Ishikawa (cell line): ENCODE measurements around the gene RETREG3.
A peak's percentile ranks its signal among the peaks of the same experiment; 100 is the strongest.

Source experiments
- CEBPB ChIP-seq: IDR thresholded peaks from 2 replicates; pipeline ENCODE4 v1.6.1; 2012
- CREB1 ChIP-seq: IDR thresholded peaks from 2 replicates; pipeline ENCODE4 v1.6.1; 2012; ENCODE audit warnings: low read depth
- EGR1 ChIP-seq: IDR thresholded peaks from 2 replicates; pipeline ENCODE4 v1.6.1; 2012
- EP300 ChIP-seq: IDR thresholded peaks from 2 replicates; pipeline ENCODE4 v1.6.1; 2012; ENCODE audit warnings: borderline replicate concordance
- FOXM1 ChIP-seq: IDR thresholded peaks from 2 replicates; pipeline ENCODE4 v1.6.1; 2012; ENCODE audit warnings: low read depth, borderline replicate concordance
- NFIC ChIP-seq: IDR thresholded peaks from 2 replicates; pipeline ENCODE4 v1.6.1; 2012
- RAD21 ChIP-seq: IDR thresholded peaks from 2 replicates; pipeline ENCODE4 v1.6.1; 2012; ENCODE audit warnings: low read depth
- TAF1 ChIP-seq: IDR thresholded peaks from 2 replicates; pipeline ENCODE4 v1.6.1; 2012; ENCODE audit warnings: low read depth, mild to moderate bottlenecking
- TCF12 ChIP-seq: IDR thresholded peaks from 2 replicates; pipeline ENCODE4 v1.6.1; 2012; ENCODE audit warnings: low read depth
- TEAD4 ChIP-seq: IDR thresholded peaks from 2 replicates; pipeline ENCODE4 v1.6.1; 2012
- YY1 ChIP-seq: IDR thresholded peaks from 2 replicates; pipeline ENCODE4 v1.6.1; 2012; ENCODE audit warnings: low read depth
- ZBTB7A ChIP-seq: IDR thresholded peaks from 2 replicates; pipeline ENCODE4 v1.6.1; 2012; ENCODE audit warnings: low read depth
- TF ChIP-seq, protein P1 (sequence below): IDR thresholded peaks from 2 replicates; pipeline ENCODE4 v1.6.1; 2012
- TF ChIP-seq, protein P2 (sequence below): IDR thresholded peaks from 2 replicates; pipeline ENCODE4 v1.6.1; 2012
- TF ChIP-seq, protein P3 (sequence below): IDR thresholded peaks from 2 replicates; pipeline ENCODE4 v1.6.1; 2012; ENCODE audit warnings: low read depth, mild to moderate bottlenecking

The RETREG3 gene

DNA sequence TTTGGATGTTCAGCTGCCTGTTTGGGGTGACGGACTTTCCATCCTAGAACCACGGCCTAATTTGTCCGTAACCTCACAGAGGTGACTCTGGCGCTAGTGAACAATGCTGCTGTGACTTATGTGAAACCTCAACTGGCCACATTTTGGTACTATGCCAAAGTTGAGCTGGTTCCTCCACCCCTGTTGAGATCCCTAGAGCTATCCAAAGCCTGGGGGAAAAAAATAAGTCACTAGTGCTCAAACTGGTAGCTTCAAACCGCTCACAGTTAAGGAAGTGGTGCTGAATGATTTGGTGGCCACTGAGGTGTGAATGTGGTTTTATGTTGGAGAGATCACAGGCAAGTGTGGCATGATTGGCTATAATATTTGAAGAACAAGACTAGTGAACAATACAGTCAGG lies 38.6 kb upstream of the RETREG3 start:
- TF ChIP-seq TEAD4 (no peak), TAF1 (no peak), NFIC (peak; percentile 38; the same call in 1 of the 2 replicates), CEBPB (no peak)

DNA sequence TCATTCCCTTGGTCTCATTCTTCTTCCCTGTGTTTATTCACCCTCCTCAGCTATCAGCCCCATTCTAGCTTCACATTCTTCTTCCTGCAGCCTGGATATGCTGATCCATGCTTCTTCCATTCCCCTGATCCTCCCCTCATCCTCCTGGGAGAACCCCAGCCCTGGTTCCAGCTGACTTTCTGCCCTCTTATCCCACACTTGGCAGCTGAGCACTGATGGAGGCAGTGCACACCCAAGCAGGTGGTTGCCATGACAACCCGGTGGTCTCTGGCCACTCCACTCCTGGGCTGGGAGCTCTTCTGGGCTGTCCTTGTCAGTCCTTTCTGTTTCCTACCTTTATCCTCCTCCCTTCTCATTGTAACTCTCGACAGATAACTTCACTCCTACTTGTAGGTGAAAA lies 33.2 kb upstream of the RETREG3 start:
- no peak for TF ChIP-seq ZBTB7A
- TF ChIP-seq, protein P1, sequence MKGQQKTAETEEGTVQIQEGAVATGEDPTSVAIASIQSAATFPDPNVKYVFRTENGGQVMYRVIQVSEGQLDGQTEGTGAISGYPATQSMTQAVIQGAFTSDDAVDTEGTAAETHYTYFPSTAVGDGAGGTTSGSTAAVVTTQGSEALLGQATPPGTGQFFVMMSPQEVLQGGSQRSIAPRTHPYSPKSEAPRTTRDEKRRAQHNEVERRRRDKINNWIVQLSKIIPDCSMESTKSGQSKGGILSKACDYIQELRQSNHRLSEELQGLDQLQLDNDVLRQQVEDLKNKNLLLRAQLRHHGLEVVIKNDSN = no peak
- no peak for TF ChIP-seq CREB1
- no peak for TF ChIP-seq TCF12
- TF ChIP-seq RAD21 = no peak
- TF ChIP-seq, protein P2, sequence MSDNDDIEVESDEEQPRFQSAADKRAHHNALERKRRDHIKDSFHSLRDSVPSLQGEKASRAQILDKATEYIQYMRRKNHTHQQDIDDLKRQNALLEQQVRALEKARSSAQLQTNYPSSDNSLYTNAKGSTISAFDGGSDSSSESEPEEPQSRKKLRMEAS = no peak
- TF ChIP-seq CEBPB = no peak
- no peak for TF ChIP-seq YY1

DNA sequence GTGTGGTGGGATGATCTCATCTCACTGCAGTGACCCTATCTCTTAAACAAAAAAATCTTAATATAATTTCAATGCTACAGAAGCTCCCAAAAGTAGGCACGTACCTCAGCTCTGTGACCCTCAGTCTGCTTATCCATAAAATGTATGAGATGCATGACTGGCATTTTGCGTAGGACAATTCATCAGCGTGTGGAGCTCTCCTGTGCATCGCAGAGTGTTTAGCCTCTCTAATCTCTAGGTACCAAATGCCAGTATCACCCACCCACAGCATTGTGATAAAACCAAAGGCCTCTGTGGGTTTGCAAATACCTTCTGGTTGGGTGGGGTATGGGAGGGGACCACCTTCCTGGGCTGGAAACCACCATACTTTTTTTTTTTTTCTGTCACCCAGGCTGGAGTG lies 30.9 kb upstream of the RETREG3 start:
- no peak for TF ChIP-seq FOXM1
- no peak for TF ChIP-seq TEAD4

DNA sequence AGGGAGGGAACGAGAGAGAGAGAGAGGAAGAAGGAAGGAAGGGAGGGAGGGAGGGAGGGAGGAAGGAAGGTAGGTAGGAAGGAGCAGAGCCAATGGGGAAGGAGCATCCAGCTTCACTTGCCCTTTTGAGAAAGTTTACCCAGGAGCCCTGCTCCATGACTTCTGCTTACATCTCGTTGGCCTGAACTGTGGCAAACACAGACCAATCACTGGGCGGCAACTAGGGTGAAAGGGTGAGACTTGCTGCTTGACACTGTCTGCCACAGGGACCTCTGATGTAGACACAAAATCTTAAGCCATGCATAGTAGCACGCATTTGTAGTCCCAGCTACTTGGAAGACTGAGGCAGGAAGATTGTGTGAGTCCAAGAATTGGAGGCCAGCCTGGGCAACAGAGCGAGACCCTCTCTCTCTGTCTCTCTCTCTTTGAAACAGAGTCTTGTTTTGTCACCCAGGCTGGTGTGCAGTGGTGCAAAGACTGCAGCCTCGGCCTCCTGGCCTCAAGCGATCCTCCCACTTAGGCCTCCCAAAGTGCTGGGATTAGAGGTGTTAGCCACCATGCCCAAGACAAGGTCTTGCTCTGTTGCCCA lies 30.4 kb upstream of the RETREG3 start:
- TF ChIP-seq NFIC (no peak), CREB1 (no peak), TAF1 (no peak), EP300 (no peak), CEBPB (no peak), RAD21 (no peak), TCF12 (no peak), EGR1 (no peak), TEAD4 (no peak), ZBTB7A (no peak)
- TF ChIP-seq, protein P2 = no peak
- TF ChIP-seq, protein P1 = no peak

DNA sequence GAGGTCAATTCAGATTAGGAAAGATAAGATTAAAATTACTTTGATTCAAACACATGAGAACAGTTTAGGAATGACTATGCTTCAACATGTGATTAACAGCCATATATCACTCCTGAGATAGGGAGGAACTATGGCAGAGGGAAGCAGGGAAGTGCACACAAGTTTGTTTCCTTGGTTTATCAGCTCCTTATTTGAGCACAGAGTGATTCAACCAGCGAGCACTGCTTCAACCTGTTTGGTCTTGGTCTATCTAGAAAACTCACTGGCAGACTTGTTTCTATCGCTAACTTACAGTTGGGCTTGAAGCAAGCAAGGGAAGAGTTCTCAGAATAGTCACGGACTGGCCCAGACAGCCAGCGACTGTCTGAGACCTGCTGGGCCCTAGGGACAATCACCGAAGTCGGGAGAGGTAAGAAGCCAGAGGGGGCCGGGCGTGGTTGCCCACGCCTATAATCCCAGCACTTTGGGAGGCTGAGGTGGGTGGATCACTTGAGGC lies 23.8 kb upstream of the RETREG3 start:
- TF ChIP-seq EP300 = no peak
- no peak for TF ChIP-seq TCF12
- no peak for TF ChIP-seq CREB1
- no peak for TF ChIP-seq TEAD4
- no peak for TF ChIP-seq NFIC
- no peak for TF ChIP-seq CEBPB
- TF ChIP-seq FOXM1 = no peak
- TF ChIP-seq EGR1 = no peak
- TF ChIP-seq, protein P1 = no peak
- TF ChIP-seq RAD21 = no peak
- no peak for TF ChIP-seq ZBTB7A
- TF ChIP-seq YY1 = no peak
- TF ChIP-seq, protein P2 = no peak
- TF ChIP-seq, protein P3, sequence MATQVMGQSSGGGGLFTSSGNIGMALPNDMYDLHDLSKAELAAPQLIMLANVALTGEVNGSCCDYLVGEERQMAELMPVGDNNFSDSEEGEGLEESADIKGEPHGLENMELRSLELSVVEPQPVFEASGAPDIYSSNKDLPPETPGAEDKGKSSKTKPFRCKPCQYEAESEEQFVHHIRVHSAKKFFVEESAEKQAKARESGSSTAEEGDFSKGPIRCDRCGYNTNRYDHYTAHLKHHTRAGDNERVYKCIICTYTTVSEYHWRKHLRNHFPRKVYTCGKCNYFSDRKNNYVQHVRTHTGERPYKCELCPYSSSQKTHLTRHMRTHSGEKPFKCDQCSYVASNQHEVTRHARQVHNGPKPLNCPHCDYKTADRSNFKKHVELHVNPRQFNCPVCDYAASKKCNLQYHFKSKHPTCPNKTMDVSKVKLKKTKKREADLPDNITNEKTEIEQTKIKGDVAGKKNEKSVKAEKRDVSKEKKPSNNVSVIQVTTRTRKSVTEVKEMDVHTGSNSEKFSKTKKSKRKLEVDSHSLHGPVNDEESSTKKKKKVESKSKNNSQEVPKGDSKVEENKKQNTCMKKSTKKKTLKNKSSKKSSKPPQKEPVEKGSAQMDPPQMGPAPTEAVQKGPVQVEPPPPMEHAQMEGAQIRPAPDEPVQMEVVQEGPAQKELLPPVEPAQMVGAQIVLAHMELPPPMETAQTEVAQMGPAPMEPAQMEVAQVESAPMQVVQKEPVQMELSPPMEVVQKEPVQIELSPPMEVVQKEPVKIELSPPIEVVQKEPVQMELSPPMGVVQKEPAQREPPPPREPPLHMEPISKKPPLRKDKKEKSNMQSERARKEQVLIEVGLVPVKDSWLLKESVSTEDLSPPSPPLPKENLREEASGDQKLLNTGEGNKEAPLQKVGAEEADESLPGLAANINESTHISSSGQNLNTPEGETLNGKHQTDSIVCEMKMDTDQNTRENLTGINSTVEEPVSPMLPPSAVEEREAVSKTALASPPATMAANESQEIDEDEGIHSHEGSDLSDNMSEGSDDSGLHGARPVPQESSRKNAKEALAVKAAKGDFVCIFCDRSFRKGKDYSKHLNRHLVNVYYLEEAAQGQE = no peak
- TF ChIP-seq TAF1 = no peak

DNA sequence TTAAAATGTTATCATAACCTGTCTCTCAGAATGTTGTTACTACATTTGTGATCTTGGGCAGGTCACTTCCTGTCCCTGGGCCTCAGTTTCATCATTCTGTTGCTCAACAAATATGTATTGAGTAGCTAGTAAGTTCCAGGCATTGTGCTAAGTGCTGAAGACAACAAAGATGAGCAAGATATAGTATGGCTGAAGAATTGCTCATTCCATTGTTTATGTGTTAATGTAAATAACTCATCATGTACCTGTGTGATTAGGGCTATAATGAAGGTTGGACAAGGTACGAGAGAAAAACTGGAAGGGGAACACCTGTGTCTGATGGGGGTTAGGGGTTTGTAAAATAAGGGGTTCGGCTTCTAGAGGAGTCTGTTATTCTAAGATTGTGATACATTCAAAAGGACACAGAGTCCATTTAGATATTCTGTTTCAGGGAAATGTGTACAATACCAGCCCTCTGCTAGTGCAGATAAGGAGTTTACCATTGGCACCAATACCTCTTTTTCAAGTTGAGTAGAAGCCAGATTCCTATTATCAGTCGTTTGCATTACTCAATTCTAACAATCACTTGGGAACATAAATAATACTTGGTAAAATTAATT lies 20.3 kb upstream of the RETREG3 start:
- TF ChIP-seq NFIC (no peak), TAF1 (no peak), ZBTB7A (no peak), EP300 (no peak), CREB1 (no peak), RAD21 (no peak), YY1 (no peak), TCF12 (no peak), TEAD4 (no peak), CEBPB (no peak), FOXM1 (no peak), EGR1 (no peak)
- TF ChIP-seq, protein P1 = no peak
- TF ChIP-seq, protein P2 = no peak
- TF ChIP-seq, protein P3 = no peak
